ENCODE measurements around the gene ZNF544. TPM values are rescaled to one million over a fixed set of nuclear protein-coding genes. Genes with fewer than 3 reads are reported as not detected.
A peak's percentile ranks its signal among the peaks of the same experiment; 100 is the strongest.

The ZNF544 gene
- 10 to 100 TPM; 12.2 to 15.8 TPM for total RNA-seq
- long read RNA-seq, donor 1, partial matches to known transcripts = 0 of 4 reads
- long read RNA-seq, donor 1, other reads (novel, unspliced or antisense) = 2 of 4 reads
- long read RNA-seq, donor 2, partial matches to known transcripts = 2 of 8 reads
- long read RNA-seq, donor 2, other reads (novel, unspliced or antisense) = 2 of 8 reads

GRCh38 chr19:58228585-58229254 lies at the start of gene ZNF544:
TSS of gene ZNF544 (plus strand) at chr19:58228914. CDS start at chr19:58244024, 15,110 bp downstream.
- peak; percentile 86 for DNase-seq (ENCODE audit: low spot score)
- intact Hi-C loops (cut with DNase I) = loop anchor here in 1 of 2 donors (10.0 kb wide), 1 partner anchor 46 kb away; the partner anchor contains the start of gene ZNF8

- DNase-seq (ENCODE audit: low spot score) = no peak
- intact Hi-C loops (cut with DNase I) = loop anchor here in 1 of 2 donors (2.0 kb wide), 1 partner anchor 17 kb away; no protein-coding TSS in a partner anchor
These were observed 46.7 kb upstream of the ZNF544 start for GRCh38 chr19:58181902-58182576.

- intact Hi-C loops (cut with DNase I) = loop anchor here in 1 of 2 donors (2.0 kb wide), 1 partner anchor 18 kb away; no protein-coding TSS in a partner anchor
- DNase-seq (ENCODE audit: low spot score) = peak; percentile 97
These were observed 46.1 kb upstream of the ZNF544 start for GRCh38 chr19:58182577-58182988.

- intact Hi-C loops (cut with DNase I) = loop anchor here in 1 of 2 donors (2.0 kb wide), 1 partner anchor 18 kb away; no protein-coding TSS in a partner anchor
- DNase-seq (ENCODE audit: low spot score) = peak; percentile 98
These were observed 45.5 kb upstream of the ZNF544 start, which contains the start of gene ZNF274 for GRCh38 chr19:58182989-58183816. TSS of gene ZNF274 (plus strand) at chr19:58183061. CDS start at chr19:58183966, 905 bp downstream.

- DNase-seq (ENCODE audit: low spot score) = no peak
- intact Hi-C loops (cut with DNase I) = loop anchor here in 1 of 2 donors (2.0 kb wide), 1 partner anchor 19 kb away; no protein-coding TSS in a partner anchor
These were observed 44.9 kb upstream of the ZNF544 start for GRCh38 chr19:58183817-58184215.

- intact Hi-C loops (cut with DNase I) = no loop called here
- no peak for DNase-seq (ENCODE audit: low spot score)
These were observed 31.7 kb upstream of the ZNF544 start for GRCh38 chr19:58196901-58197616.

- intact Hi-C loops (cut with DNase I) = no loop called here
- no peak for DNase-seq (ENCODE audit: low spot score)
These were observed 24.8 kb upstream of the ZNF544 start for GRCh38 chr19:58203814-58204475.

GRCh38 chr19:58204566-58204965 lies 24.1 kb upstream of the ZNF544 start:
- intact Hi-C loops (cut with DNase I) = no loop called here
- no peak for DNase-seq (ENCODE audit: low spot score)

GRCh38 chr19:58209577-58209976 lies 19.1 kb upstream of the ZNF544 start:
- intact Hi-C loops (cut with DNase I) = no loop called here
- DNase-seq (ENCODE audit: low spot score) = no peak

- no peak for DNase-seq (ENCODE audit: low spot score)
- intact Hi-C loops (cut with DNase I) = no loop called here
These were observed 16.2 kb upstream of the ZNF544 start for GRCh38 chr19:58212336-58213074.

GRCh38 chr19:58213075-58213369 lies 15.7 kb upstream of the ZNF544 start:
- intact Hi-C loops (cut with DNase I) = no loop called here
- no peak for DNase-seq (ENCODE audit: low spot score)

GRCh38 chr19:58217069-58217481 lies 11.6 kb upstream of the ZNF544 start:
- intact Hi-C loops (cut with DNase I) = no loop called here
- no peak for DNase-seq (ENCODE audit: low spot score)

GRCh38 chr19:58217607-58218391 lies 10.9 kb upstream of the ZNF544 start:
- DNase-seq (ENCODE audit: low spot score) = no peak

GRCh38 chr19:58218899-58219298 lies 9.8 kb upstream of the ZNF544 start:
- DNase-seq (ENCODE audit: low spot score) = no peak
- intact Hi-C loops (cut with DNase I) = no loop called here

More at GRCh38 chr19:58217607-58218391, 10.9 kb upstream of the ZNF544 start:
- intact Hi-C loops (cut with DNase I) = no loop called here

GRCh38 chr19:58227964-58228584 lies 640 bp upstream of the ZNF544 start:
- DNase-seq (ENCODE audit: low spot score) = no peak

GRCh38 chr19:58229255-58229639 lies 533 bp downstream of the ZNF544 start:
- intact Hi-C loops (cut with DNase I) = loop anchor here in 1 of 2 donors (10.0 kb wide), 1 partner anchor 46 kb away; the partner anchor contains the start of gene ZNF8
- no peak for DNase-seq (ENCODE audit: low spot score)

More at GRCh38 chr19:58227964-58228584, 640 bp upstream of the ZNF544 start:
- intact Hi-C loops (cut with DNase I) = loop anchor here in 1 of 2 donors (10.0 kb wide), 1 partner anchor 47 kb away; the partner anchor contains the start of gene ZNF8
